ENCODE results near the gene DYRK1A. TPM values are rescaled to one million over a fixed set of nuclear protein-coding genes. Genes with fewer than 3 reads are reported as not detected.
A peak's percentile ranks its signal among the peaks of the same experiment; 100 is the strongest.

Gene DYRK1A
- total RNA-seq, 3 donors from 2014 or later (not counting 1 experiment from before 2014, with no cell fraction given), result 149 to 166 (median 153) TPM

GRCh38 chr21:37371041-37371397 is 4.4 kb downstream of the DYRK1A start:
- H3K36me3 ChIP-seq (ENCODE audit: control insufficient read depth, insufficient read depth, low read length), result no peaks in the 10 kb centered on the region
- peak overlapping the region; percentile 93 for H3K4me3 Mint-ChIP-seq
- H3K27ac ChIP-seq (ENCODE audit: low read length), result peak overlapping the region; percentile 94
- no peak for ATAC-seq
- peaks cover 70 to 76% of the 10 kb centered on the region in 2 donors for H3K4me1 Mint-ChIP-seq
- H3K27me3 Mint-ChIP-seq (ENCODE audit: low read depth in 2 of 2), result no peaks in the 10 kb centered on the region
- peaks cover 7% of the 10 kb centered on the region for H3K36me3 Mint-ChIP-seq
- no peaks in the 10 kb centered on the region for H3K9me3 ChIP-seq (ENCODE audit: control insufficient read depth, insufficient read depth, low read length)
- no peaks in the 10 kb centered on the region for H3K9me3 Mint-ChIP-seq
- 40% methylated on average over 2 of the region's 2 CpGs for WGBS (ENCODE audit: insufficient coverage)
- no peaks in the 10 kb centered on the region for H3K27me3 ChIP-seq (ENCODE audit: control insufficient read depth, insufficient read depth, low read length)
- no peak overlapping the region for H3K4me3 ChIP-seq (ENCODE audit: low read length)
- intact Hi-C loops (cut with micrococcal nuclease), result loop anchor here (2.0 to 5.0 kb wide), 4 partner anchors 16 to 88 kb away; no protein-coding TSS in a partner anchor
- TF ChIP-seq, protein P1, sequence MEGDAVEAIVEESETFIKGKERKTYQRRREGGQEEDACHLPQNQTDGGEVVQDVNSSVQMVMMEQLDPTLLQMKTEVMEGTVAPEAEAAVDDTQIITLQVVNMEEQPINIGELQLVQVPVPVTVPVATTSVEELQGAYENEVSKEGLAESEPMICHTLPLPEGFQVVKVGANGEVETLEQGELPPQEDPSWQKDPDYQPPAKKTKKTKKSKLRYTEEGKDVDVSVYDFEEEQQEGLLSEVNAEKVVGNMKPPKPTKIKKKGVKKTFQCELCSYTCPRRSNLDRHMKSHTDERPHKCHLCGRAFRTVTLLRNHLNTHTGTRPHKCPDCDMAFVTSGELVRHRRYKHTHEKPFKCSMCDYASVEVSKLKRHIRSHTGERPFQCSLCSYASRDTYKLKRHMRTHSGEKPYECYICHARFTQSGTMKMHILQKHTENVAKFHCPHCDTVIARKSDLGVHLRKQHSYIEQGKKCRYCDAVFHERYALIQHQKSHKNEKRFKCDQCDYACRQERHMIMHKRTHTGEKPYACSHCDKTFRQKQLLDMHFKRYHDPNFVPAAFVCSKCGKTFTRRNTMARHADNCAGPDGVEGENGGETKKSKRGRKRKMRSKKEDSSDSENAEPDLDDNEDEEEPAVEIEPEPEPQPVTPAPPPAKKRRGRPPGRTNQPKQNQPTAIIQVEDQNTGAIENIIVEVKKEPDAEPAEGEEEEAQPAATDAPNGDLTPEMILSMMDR (IDR thresholded peaks at IDR 0.05), result no peak
- H3K27ac Mint-ChIP-seq, result peak overlapping the region; percentile 97
- no peak for DNase-seq
- peaks cover 31% of the 10 kb centered on the region for H3K4me1 ChIP-seq (ENCODE audit: control insufficient read depth, insufficient read depth, low read length)

DNA sequence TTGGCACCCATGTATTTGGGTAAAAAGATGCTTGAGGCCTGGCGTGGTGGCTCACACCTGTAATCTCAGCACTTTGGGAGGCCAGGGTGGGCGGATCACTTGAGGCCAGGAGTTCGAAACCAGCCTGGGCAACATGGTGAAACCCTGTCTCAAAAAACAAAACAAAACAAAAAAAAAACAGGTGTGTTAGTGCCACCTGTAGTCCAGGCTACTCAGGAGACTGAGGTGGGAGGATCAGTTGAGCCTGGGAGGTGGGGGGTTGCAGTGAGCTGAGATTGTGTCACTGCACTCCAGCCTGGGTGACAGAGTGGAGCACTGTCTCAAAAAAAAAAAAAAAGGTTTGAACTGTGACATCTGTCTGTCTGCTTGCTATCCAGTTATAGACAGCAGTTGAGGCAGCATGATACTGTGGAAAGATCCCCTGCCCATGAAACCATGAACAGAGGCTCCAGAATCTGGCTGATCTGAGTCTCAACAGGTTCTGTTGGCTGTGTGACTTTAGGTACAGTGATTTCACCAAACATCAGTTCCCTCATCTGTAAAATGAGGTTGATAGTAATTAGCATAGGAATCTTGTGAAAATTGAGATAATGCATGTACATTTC is 5.7 kb downstream of the DYRK1A start:
- no peaks in the 10 kb centered on the region for H3K9me3 Mint-ChIP-seq
- TF ChIP-seq, protein P1 (IDR thresholded peaks at IDR 0.05), result no peak
- Histone ChIP-seq H3K4me1 (ENCODE audit: control insufficient read depth, insufficient read depth, low read length) (peaks cover 41% of the 10 kb centered on the region), H3K27ac (ENCODE audit: low read length) (no peak overlapping the region), H3K9me3 (ENCODE audit: control insufficient read depth, insufficient read depth, low read length) (no peaks in the 10 kb centered on the region), H3K36me3 (ENCODE audit: control insufficient read depth, insufficient read depth, low read length) (no peaks in the 10 kb centered on the region), H3K27me3 (ENCODE audit: control insufficient read depth, insufficient read depth, low read length) (no peaks in the 10 kb centered on the region), H3K4me3 (ENCODE audit: low read length) (no peak overlapping the region)
- H3K27me3 Mint-ChIP-seq (ENCODE audit: low read depth in 2 of 2), result no peaks in the 10 kb centered on the region
- WGBS (ENCODE audit: insufficient coverage), result 91% methylated on average over 3 of the region's 3 CpGs
- peak overlapping the region; percentile 86 to 97 for H3K27ac Mint-ChIP-seq
- peaks cover 77 to 79% of the 10 kb centered on the region in 2 donors for H3K4me1 Mint-ChIP-seq
- no peak for ATAC-seq
- no peaks in the 10 kb centered on the region for H3K36me3 Mint-ChIP-seq
- intact Hi-C loops (cut with micrococcal nuclease), result loop anchor here (5.0 kb wide), 1 partner anchor 35 kb away; no protein-coding TSS in a partner anchor
- H3K4me3 Mint-ChIP-seq, result no peak overlapping the region
- peak in 1 of 2 donors; percentile 30 for DNase-seq

DNA sequence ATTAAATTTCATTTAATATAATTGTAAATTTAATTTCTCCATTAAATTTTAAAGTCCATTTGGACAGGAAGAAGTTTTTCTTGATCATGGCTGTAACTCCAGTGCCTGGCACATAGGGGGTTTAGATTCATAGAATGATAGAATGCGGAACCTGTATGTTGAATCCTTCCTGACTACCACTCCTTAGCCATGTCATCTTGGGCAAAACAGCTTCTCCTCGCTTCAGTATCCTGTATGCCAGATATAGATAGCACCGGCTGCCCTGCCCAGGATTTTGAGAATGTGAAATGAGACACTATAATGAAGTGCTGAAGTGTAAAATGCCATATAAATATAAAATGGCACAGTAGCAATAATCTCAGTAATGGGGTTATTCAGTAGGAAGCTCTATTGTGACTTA is 6.4 kb downstream of the DYRK1A start:
- no peaks in the 10 kb centered on the region for H3K9me3 ChIP-seq (ENCODE audit: control insufficient read depth, insufficient read depth, low read length)
- H3K27me3 ChIP-seq (ENCODE audit: control insufficient read depth, insufficient read depth, low read length), result no peaks in the 10 kb centered on the region
- Mint-ChIP-seq H3K27me3 (ENCODE audit: low read depth in 2 of 2) (no peaks in the 10 kb centered on the region), H3K36me3 (no peaks in the 10 kb centered on the region), H3K9me3 (no peaks in the 10 kb centered on the region), H3K4me1 (peaks cover 84 to 86% of the 10 kb centered on the region in 2 donors), H3K4me3 (peak overlapping the region; percentile 21), H3K27ac (peak overlapping the region; percentile 86 to 97)
- WGBS (ENCODE audit: insufficient coverage), result 100% methylated on average over 2 of the region's 3 CpGs
- ATAC-seq (no peak), DNase-seq (no peak)
- TF ChIP-seq, protein P1 (IDR thresholded peaks at IDR 0.05), result no peak
- H3K4me1 ChIP-seq (ENCODE audit: control insufficient read depth, insufficient read depth, low read length), result peaks cover 46% of the 10 kb centered on the region
- intact Hi-C loops (cut with micrococcal nuclease), result loop anchor here (5.0 kb wide), 1 partner anchor 34 kb away; no protein-coding TSS in a partner anchor
- H3K4me3 ChIP-seq (ENCODE audit: low read length), result no peak overlapping the region
- no peaks in the 10 kb centered on the region for H3K36me3 ChIP-seq (ENCODE audit: control insufficient read depth, insufficient read depth, low read length)
- no peak overlapping the region for H3K27ac ChIP-seq (ENCODE audit: low read length)

Measured in natural killer cell (primary cell).